A549 (cell line): ENCODE measurements around the gene TTC28. TPM values are rescaled to one million over a fixed set of nuclear protein-coding genes. Genes with fewer than 3 reads are reported as not detected.
A peak's percentile ranks its signal among the peaks of the same experiment; 100 is the strongest.

Experiments
- ATAC-seq, 2 experiments: fragments of 200-7000 bp in 1 of 2; fragments of >200 bp in 1 of 2; cut with Nextera tagmentation in 1 of 2; cut with Tn5 transposase in 1 of 2; 3 replicates each; pipeline versions ENCODE4 v1.8.0 to v1.9.1; 2018 to 2020; ENCODE audit warnings: mild to moderate bottlenecking in 1 of 2, moderate library complexity in 1 of 2
- CTCF ChIA-PET: fragments of 300-600 bp; sonication (Branson Sonifier 250); formaldehyde crosslinking; extraction: SDS; loops from one replicate; lab custom pipeline; 2021; ENCODE audit warnings: antibody characterized with exemption, inconsistent platforms; lab: Yijun Ruan, JAX
- POLR2A ChIA-PET: fragments of 350-600 bp; formaldehyde crosslinking; extraction: SDS; loops from one replicate; lab custom pipeline; 2021; ENCODE audit warnings: antibody characterized with exemption, inconsistent platforms; lab: Yijun Ruan, JAX
- DNase-seq, 2 experiments: peaks; one replicate each; pipeline versions ENCODE4 v3.0.0 to v3.0.0-alpha.2; 2011 to 2016; ENCODE audit warnings: low read depth in 1 of 2, low spot score in 1 of 2
- FAIRE-seq: peaks from 2 replicates; lab custom pipeline; 2011; peaks lifted over from hg19 to GRCh38; lab: Jason Lieb, UNC
- H3K27ac ChIP-seq, 2 experiments: fragments of >200 bp; sonication (Bioruptor Twin); formaldehyde crosslinking; 3 replicates each; pipeline ENCODE4 v1.5.1; 2016 to 2017
- H3K4me1 ChIP-seq: fragments of >200 bp; sonication (Bioruptor Twin); formaldehyde crosslinking; 3 replicates; pipeline ENCODE4 v1.6.1; 2016
- H3K4me2 ChIP-seq: fragments of >200 bp; sonication (Bioruptor Twin); formaldehyde crosslinking; 3 replicates; pipeline ENCODE4 v1.6.1; 2016
- H3K4me3 ChIP-seq: fragments of >200 bp; sonication (Bioruptor Twin); formaldehyde crosslinking; 3 replicates; pipeline ENCODE4 v1.5.1; 2016
- H3K9me3 ChIP-seq: fragments of >200 bp; sonication (Bioruptor Twin); formaldehyde crosslinking; 3 replicates; pipeline ENCODE4 v1.6.1; 2016
- BHLHE40 ChIP-seq: IDR thresholded peaks from 2 replicates; pipeline ENCODE4 v1.6.1; 2012; ENCODE audit warnings: low read depth, low read length, inconsistent platforms
- CBX2 ChIP-seq: fragments of 200-600 bp; sonication (generic); IDR thresholded peaks from 2 replicates; pipeline ENCODE4 v1.6.1; 2016; ENCODE audit warnings: low read depth, mild to moderate bottlenecking, borderline replicate concordance
- CBX8 ChIP-seq: fragments of 200-600 bp; sonication (generic); IDR thresholded peaks from 2 replicates; pipeline ENCODE4 v1.6.1; 2016
- CEBPB ChIP-seq, 2 experiments: fragments of >200 bp in 1 of 2; sonication (Bioruptor Twin) in 1 of 2; formaldehyde crosslinking in 1 of 2; IDR thresholded peaks; 2 replicates each; pipeline ENCODE4 v1.6.1; 2012 to 2016
- CHD2 ChIP-seq: fragments of 150-350 bp; IDR thresholded peaks from 2 replicates; pipeline ENCODE4 v1.6.1; 2014; ENCODE audit warnings: low read length; ENCODE audit not compliant: partially characterized antibody
- EHF ChIP-seq: fragments of 250-450 bp; sonication (Bioruptor Pico); IDR thresholded peaks from 2 replicates; pipeline ENCODE4 v1.5.0; 2020; ENCODE audit warnings: mild to moderate bottlenecking
- EHMT2 ChIP-seq: fragments of 200-600 bp; sonication (generic); IDR thresholded peaks from 2 replicates; pipeline ENCODE4 v1.6.1; 2016; ENCODE audit warnings: antibody characterized with exemption, low read depth, mild to moderate bottlenecking, moderate library complexity
- FOSL2 ChIP-seq, 2 experiments: fragments of 450-650 bp in 1 of 2; fragments of >200 bp in 1 of 2; sonication (Bioruptor Twin) in 1 of 2; formaldehyde crosslinking; IDR thresholded peaks; 2 replicates each; pipeline versions ENCODE4 v1.5.0 to v1.6.1; 2016 to 2020; ENCODE audit warnings: mild to moderate bottlenecking in 1 of 2, moderate library complexity in 1 of 2
- HDAC2 ChIP-seq: fragments of 200-600 bp; sonication (generic); IDR thresholded peaks from 2 replicates; pipeline ENCODE4 v1.6.1; 2016
- HOXB13 ChIP-seq: fragments of 250-450 bp; sonication (Bioruptor Pico); IDR thresholded peaks from 2 replicates; pipeline ENCODE4 v1.5.0; 2020; ENCODE audit warnings: low read depth, mild to moderate bottlenecking, moderate library complexity
- HOXB5 ChIP-seq: fragments of 250-450 bp; sonication (Bioruptor Pico); IDR thresholded peaks from 2 replicates; pipeline ENCODE4 v1.5.0; 2020; ENCODE audit warnings: mild to moderate bottlenecking, moderate library complexity
- JUNB ChIP-seq: fragments of >200 bp; sonication (Bioruptor Twin); formaldehyde crosslinking; IDR thresholded peaks from 2 replicates; pipeline ENCODE4 v1.6.1; 2016
- KDM1A ChIP-seq: fragments of 200-600 bp; sonication (generic); IDR thresholded peaks from 2 replicates; pipeline ENCODE4 v1.6.1; 2016; ENCODE audit warnings: low read depth, mild to moderate bottlenecking
- MAZ ChIP-seq: fragments of 150-350 bp; IDR thresholded peaks from 2 replicates; pipeline ENCODE4 v1.6.1; 2014; ENCODE audit warnings: antibody characterized with exemption, low read depth, low read length, borderline replicate concordance
- NFE2L2 ChIP-seq: fragments of 150-350 bp; conservative IDR thresholded peaks from 2 replicates; pipeline ENCODE4 v1.6.1; 2014; ENCODE audit warnings: low read length
- NPAS2 ChIP-seq: fragments of 250-450 bp; sonication (Bioruptor Pico); IDR thresholded peaks from 2 replicates; pipeline ENCODE4 v1.8.0; 2022; ENCODE audit warnings: mild to moderate bottlenecking, moderate library complexity, borderline replicate concordance
- NR3C1 ChIP-seq: fragments of >200 bp; sonication (Bioruptor Twin); formaldehyde crosslinking; IDR thresholded peaks from 3 replicates; pipeline ENCODE4 v1.6.1; 2017
- POLR2A ChIP-seq: IDR thresholded peaks from 2 replicates; pipeline ENCODE4 v1.6.1; 2012; ENCODE audit warnings: mild to moderate bottlenecking, low read length
- RFX5 ChIP-seq: fragments of 450-650 bp; IDR thresholded peaks from 2 replicates; pipeline ENCODE4 v1.7.1; 2014; ENCODE audit warnings: antibody characterized with exemption, mild to moderate bottlenecking, moderate library complexity
- RNF2 ChIP-seq: fragments of 200-600 bp; sonication (generic); IDR thresholded peaks from 2 replicates; pipeline ENCODE4 v1.6.1; 2016; ENCODE audit warnings: low read depth, mild to moderate bottlenecking, antibody characterized with exemption, moderate library complexity, borderline replicate concordance
- SMC3 ChIP-seq: fragments of >200 bp; sonication (Bioruptor Twin); formaldehyde crosslinking; IDR thresholded peaks from 3 replicates; pipeline ENCODE4 v1.6.1; 2018; ENCODE audit warnings: inconsistent platforms
- SREBF2 ChIP-seq: fragments of 450-650 bp; IDR thresholded peaks from 2 replicates; pipeline ENCODE4 v1.6.1; 2014; ENCODE audit warnings: mild to moderate bottlenecking, moderate library complexity
- TFCP2L1 ChIP-seq: fragments of 250-450 bp; sonication (Bioruptor Pico); IDR thresholded peaks from 2 replicates; pipeline ENCODE4 v1.5.0; 2021; ENCODE audit warnings: mild to moderate bottlenecking
- ZNF302 ChIP-seq: fragments of 250-450 bp; sonication (Bioruptor Pico); IDR thresholded peaks from 2 replicates; pipeline ENCODE4 v1.9.0; 2021; ENCODE audit warnings: inconsistent platforms, mild to moderate bottlenecking, moderate library complexity
- WGBS: methylation state at CpG from one replicate; pipeline ENCODE4 v1.1.6; 2017; ENCODE audit errors: missing lambda C conversion rate; 5-methylcytosine and 5-hydroxymethylcytosine counted together
- polyA plus RNA-seq, 4 experiments: library from polyadenylated mRNA; depleted of rRNA in 3 of 4; stranded (reverse); fragments of >200 nt; fragmentation: RNase III in 1 of 4; extraction: RNeasy Plus Mini Kit Qiagen cat#74134 plus additional on column Dnase treatment in 1 of 4; gene quantifications; 2 replicates in 3 of 4; 3 replicates in 1 of 4; pipeline ENCODE4 v1.2.3, GENCODE V29; 2011 to 2017
- TF ChIP-seq, protein P1 (sequence below): fragments of 150-350 bp; IDR thresholded peaks from 2 replicates; pipeline ENCODE4 v1.6.1; 2014; ENCODE audit warnings: low read depth, mild to moderate bottlenecking, low read length
- TF ChIP-seq, protein P2 (sequence below): fragments of 450-650 bp; IDR thresholded peaks from 2 replicates; pipeline ENCODE4 v1.6.1; 2014; ENCODE audit warnings: antibody characterized with exemption
- TF ChIP-seq, protein P3 (sequence below): fragments of 200-600 bp; sonication (generic); IDR thresholded peaks from 2 replicates; pipeline ENCODE4 v1.6.1; 2016; ENCODE audit warnings: antibody characterized with exemption, mild to moderate bottlenecking, moderate library complexity
- TF ChIP-seq, protein P4 (sequence below): fragments of 250-450 bp; sonication (Bioruptor Pico); IDR thresholded peaks from 2 replicates; pipeline ENCODE4 v1.5.0; 2020; ENCODE audit warnings: low read depth, mild to moderate bottlenecking, moderate library complexity

The TTC28 gene
- polyA plus RNA-seq, 2 of the 4 experiments (the other 2 are of a cell fraction): 2.6 to 3.8 TPM

DNA sequence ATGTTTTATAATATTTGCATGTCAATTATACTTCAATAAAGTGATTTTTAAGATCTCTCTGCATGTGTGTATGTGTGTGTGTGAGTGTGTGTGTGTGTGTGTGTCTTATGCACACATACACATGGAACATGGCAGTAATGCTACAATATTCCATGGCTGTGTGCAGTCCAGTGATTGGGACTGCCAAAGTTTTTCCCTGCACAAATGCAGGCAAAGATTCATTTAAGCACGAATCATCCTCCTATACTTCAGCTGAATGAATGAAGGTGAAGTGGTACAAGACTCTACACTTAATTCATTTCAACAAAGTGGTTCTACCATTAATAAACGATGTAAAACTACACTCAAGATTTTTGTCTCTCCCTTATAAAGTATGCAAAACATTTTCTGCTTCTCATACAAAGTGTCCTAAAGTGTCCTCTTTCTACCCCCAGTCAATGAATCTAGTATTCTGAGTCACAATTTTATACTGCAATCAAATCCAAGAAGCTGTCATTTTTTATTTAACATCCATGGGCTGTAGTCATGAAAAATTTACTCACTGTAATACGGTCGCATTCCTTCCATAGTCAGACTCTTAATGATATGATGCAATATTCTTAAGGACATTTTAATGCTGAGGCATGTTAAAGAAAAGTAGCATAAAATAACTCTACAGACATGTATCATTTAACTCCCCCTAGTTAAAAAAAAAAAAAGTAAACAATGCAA, 132.4 kb downstream of the TTC28 start:
- FAIRE-seq (no peak), DNase-seq (peak; percentile 5 to 30), ATAC-seq (peak; percentile 59 to 74; a peak in 5 of 6 replicates)
- WGBS: 7% methylated on average over 4 of the region's 4 CpGs
- peak overlapping the region; percentile 61 to 62 for H3K27ac ChIP-seq
- H3K4me1 ChIP-seq: peaks cover 33% of the 10 kb centered on the region
- H3K4me2 ChIP-seq: peak overlapping the region; percentile 50
- CTCF ChIA-PET: no interaction called here
- no peak overlapping the region for H3K4me3 ChIP-seq
- TF ChIP-seq RFX5: no peak
- no peak for TF ChIP-seq FOSL2 (IDR thresholded peaks at IDR 0.05)
- peak; percentile 42 for TF ChIP-seq FOSL2 (CRISPR knock-in tag; IDR thresholded peaks at IDR 0.05)
- peak; percentile 53 to 79; a peak in 3 of 4 replicates for TF ChIP-seq CEBPB (IDR thresholded peaks at IDR 0.05)
- peak; percentile 46 for TF ChIP-seq JUNB
- POLR2A ChIA-PET: no interaction called here
- H3K9me3 ChIP-seq: no peaks in the 10 kb centered on the region; the same call in 2 of the 3 replicates

DNA sequence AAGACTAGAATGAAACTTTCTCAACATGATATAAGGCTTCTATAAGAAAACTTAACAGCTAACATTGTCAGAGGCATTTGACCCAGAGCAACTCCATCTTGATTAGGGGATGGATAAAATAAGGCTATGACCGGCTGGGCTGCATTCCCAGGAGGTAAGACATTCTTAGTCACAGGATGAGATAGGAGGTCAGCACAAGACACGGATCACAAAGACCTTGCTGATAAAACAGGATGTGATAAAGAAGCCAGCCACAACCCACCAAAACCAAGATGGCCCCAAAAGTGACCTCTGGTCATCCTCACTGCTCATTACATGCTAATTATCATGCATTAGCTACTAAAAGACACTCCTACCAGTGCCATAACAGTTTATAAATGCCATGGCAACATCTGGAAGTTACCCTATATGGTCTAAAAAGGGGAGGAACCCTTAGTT, 135.2 kb downstream of the TTC28 start:
- 24% methylated on average over 2 of the region's 2 CpGs for WGBS
- DNase-seq: no peak
- Histone ChIP-seq H3K27ac (no peak overlapping the region), H3K9me3 (no peaks in the 10 kb centered on the region; the same call in 2 of the 3 replicates), H3K4me3 (no peak overlapping the region), H3K4me1 (peaks cover 29% of the 10 kb centered on the region), H3K4me2 (no peak overlapping the region)
- no peak for TF ChIP-seq JUNB
- TF ChIP-seq, protein P1, sequence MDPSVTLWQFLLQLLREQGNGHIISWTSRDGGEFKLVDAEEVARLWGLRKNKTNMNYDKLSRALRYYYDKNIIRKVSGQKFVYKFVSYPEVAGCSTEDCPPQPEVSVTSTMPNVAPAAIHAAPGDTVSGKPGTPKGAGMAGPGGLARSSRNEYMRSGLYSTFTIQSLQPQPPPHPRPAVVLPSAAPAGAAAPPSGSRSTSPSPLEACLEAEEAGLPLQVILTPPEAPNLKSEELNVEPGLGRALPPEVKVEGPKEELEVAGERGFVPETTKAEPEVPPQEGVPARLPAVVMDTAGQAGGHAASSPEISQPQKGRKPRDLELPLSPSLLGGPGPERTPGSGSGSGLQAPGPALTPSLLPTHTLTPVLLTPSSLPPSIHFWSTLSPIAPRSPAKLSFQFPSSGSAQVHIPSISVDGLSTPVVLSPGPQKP: no peak
- no peak for TF ChIP-seq HOXB5 (CRISPR knock-in tag)
- no peak for TF ChIP-seq NR3C1
- no peak for TF ChIP-seq CBX8
- no peak for TF ChIP-seq RNF2
- no peak for TF ChIP-seq POLR2A
- no peak for TF ChIP-seq MAZ
- no peak for TF ChIP-seq EHMT2
- TF ChIP-seq BHLHE40: no peak
- TF ChIP-seq SMC3: no peak
- TF ChIP-seq HDAC2: no peak
- TF ChIP-seq, protein P2, sequence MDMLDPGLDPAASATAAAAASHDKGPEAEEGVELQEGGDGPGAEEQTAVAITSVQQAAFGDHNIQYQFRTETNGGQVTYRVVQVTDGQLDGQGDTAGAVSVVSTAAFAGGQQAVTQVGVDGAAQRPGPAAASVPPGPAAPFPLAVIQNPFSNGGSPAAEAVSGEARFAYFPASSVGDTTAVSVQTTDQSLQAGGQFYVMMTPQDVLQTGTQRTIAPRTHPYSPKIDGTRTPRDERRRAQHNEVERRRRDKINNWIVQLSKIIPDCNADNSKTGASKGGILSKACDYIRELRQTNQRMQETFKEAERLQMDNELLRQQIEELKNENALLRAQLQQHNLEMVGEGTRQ: no peak
- TF ChIP-seq NPAS2: no peak
- no peak for TF ChIP-seq CHD2
- TF ChIP-seq HOXB13 (CRISPR knock-in tag): no peak
- TF ChIP-seq TFCP2L1 (CRISPR knock-in tag): no peak
- no peak for TF ChIP-seq NFE2L2
- no peak for TF ChIP-seq SREBF2
- CTCF ChIA-PET: no interaction called here
- no peak for ATAC-seq
- no peak for FAIRE-seq
- POLR2A ChIA-PET: no interaction called here

DNA sequence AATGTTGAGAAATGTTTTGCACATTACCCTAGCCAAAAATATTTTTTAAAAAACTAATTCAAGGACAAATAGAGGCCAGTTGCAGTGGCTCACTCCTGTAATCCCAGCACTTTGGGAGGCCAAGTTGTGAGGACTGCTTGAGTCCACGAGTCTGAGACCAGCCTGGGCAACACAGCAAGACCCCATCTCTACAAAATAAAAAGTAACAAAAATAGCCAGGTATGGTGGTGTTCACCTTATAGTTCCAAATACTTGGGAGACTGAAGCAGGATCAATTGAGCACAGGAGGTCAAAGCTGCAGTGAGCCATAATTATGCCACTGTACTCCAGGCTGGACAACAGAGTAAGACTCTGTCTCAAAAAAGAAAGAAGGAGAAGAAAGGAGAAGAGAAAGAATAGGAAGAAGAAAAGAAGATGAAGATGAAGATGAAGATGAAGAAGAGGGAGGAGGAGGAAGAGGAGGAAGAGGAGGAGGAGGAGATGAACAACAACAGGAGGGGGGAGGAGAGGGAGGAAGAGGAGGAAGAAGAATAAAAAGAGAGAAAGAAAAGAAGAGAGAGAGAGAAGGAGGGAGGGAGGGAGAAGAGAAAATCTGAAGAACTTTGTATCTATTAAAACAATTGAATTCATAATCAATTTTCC, 136.5 kb downstream of the TTC28 start:
- Histone ChIP-seq H3K4me3 (no peak overlapping the region), H3K9me3 (no peaks in the 10 kb centered on the region; the same call in 2 of the 3 replicates), H3K27ac (no peak overlapping the region), H3K4me2 (no peak overlapping the region), H3K4me1 (peaks cover 17% of the 10 kb centered on the region)
- FAIRE-seq: no peak
- DNase-seq: no peak
- CTCF ChIA-PET: interaction anchor here (0.7 kb wide), 1 partner anchor 470 kb away, joined by 3 read pairs; no protein-coding TSS in a partner anchor
- POLR2A ChIA-PET: no interaction called here
- ATAC-seq: no peak
- WGBS: 59% methylated on average over 1 of the region's 1 CpG
- TF ChIP-seq BHLHE40 (no peak), NFE2L2 (no peak), POLR2A (no peak), ZNF302 (no peak), CBX2 (no peak), KDM1A (no peak), HOXB5 (CRISPR knock-in tag) (no peak), FOSL2 (IDR thresholded peaks at IDR 0.05) (no peak), FOSL2 (CRISPR knock-in tag; IDR thresholded peaks at IDR 0.05) (no peak), NPAS2 (no peak), HDAC2 (no peak), RNF2 (no peak), EHF (CRISPR knock-in tag) (no peak)
- TF ChIP-seq, protein P3, sequence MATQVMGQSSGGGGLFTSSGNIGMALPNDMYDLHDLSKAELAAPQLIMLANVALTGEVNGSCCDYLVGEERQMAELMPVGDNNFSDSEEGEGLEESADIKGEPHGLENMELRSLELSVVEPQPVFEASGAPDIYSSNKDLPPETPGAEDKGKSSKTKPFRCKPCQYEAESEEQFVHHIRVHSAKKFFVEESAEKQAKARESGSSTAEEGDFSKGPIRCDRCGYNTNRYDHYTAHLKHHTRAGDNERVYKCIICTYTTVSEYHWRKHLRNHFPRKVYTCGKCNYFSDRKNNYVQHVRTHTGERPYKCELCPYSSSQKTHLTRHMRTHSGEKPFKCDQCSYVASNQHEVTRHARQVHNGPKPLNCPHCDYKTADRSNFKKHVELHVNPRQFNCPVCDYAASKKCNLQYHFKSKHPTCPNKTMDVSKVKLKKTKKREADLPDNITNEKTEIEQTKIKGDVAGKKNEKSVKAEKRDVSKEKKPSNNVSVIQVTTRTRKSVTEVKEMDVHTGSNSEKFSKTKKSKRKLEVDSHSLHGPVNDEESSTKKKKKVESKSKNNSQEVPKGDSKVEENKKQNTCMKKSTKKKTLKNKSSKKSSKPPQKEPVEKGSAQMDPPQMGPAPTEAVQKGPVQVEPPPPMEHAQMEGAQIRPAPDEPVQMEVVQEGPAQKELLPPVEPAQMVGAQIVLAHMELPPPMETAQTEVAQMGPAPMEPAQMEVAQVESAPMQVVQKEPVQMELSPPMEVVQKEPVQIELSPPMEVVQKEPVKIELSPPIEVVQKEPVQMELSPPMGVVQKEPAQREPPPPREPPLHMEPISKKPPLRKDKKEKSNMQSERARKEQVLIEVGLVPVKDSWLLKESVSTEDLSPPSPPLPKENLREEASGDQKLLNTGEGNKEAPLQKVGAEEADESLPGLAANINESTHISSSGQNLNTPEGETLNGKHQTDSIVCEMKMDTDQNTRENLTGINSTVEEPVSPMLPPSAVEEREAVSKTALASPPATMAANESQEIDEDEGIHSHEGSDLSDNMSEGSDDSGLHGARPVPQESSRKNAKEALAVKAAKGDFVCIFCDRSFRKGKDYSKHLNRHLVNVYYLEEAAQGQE: no peak
- TF ChIP-seq, protein P4, sequence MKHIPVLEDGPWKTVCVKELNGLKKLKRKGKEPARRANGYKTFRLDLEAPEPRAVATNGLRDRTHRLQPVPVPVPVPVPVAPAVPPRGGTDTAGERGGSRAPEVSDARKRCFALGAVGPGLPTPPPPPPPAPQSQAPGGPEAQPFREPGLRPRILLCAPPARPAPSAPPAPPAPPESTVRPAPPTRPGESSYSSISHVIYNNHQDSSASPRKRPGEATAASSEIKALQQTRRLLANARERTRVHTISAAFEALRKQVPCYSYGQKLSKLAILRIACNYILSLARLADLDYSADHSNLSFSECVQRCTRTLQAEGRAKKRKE (CRISPR knock-in tag): no peak
